Measurements from ENCODE around the gene DPP10. TPM values are rescaled to one million over a fixed set of nuclear protein-coding genes. Genes with fewer than 3 reads are reported as not detected.

DPP10 gene
- total and polyA plus RNA-seq, 3 experiments from 2014 or later: not detected

- no peak overlapping the region for H3K4me3 ChIP-seq (ENCODE audit: low read length)
- no peaks in the 10 kb centered on the region for H3K9me3 ChIP-seq (ENCODE audit: low read length)
- Mint-ChIP-seq H3K9me3 (peaks cover 0 to 3% (median 0%) of the 10 kb centered on the region in 5 donors), H3K27me3 (no peaks in the 10 kb centered on the region), H3K27ac (no peak overlapping the region), H3K4me3 (no peak overlapping the region), H3K36me3 (no peaks in the 10 kb centered on the region), H3K4me1 (no peaks in the 10 kb centered on the region)
- no peaks in the 10 kb centered on the region for H3K4me1 ChIP-seq (ENCODE audit: insufficient read depth, low read length)
- H3K27ac ChIP-seq (ENCODE audit: low read depth, low read length): no peak overlapping the region
- ChIA-PET CTCF (no interaction called here), POLR2A (no interaction called here)
- DNase-seq: no peak
- H3K36me3 ChIP-seq (ENCODE audit: insufficient read depth, low read length): no peaks in the 10 kb centered on the region
- no peaks in the 10 kb centered on the region for H3K27me3 ChIP-seq (ENCODE audit: insufficient read depth, low read length, poor library complexity, severe bottlenecking)
These were observed 29.8 kb downstream of the DPP10 start for GRCh38 chr2:114472246-114472645.

GRCh38 chr2:114472726-114473125, 30.3 kb downstream of the DPP10 start:
- no peaks in the 10 kb centered on the region for H3K27me3 ChIP-seq (ENCODE audit: insufficient read depth, low read length, poor library complexity, severe bottlenecking)
- H3K9me3 ChIP-seq (ENCODE audit: low read length): no peaks in the 10 kb centered on the region
- H3K27me3 Mint-ChIP-seq: no peaks in the 10 kb centered on the region
- POLR2A ChIA-PET: no interaction called here
- H3K4me1 ChIP-seq (ENCODE audit: insufficient read depth, low read length): no peaks in the 10 kb centered on the region
- no peak overlapping the region for H3K27ac ChIP-seq (ENCODE audit: low read depth, low read length)
- H3K4me3 ChIP-seq (ENCODE audit: low read length): no peak overlapping the region
- H3K4me3 Mint-ChIP-seq: no peak overlapping the region
- no peak overlapping the region for H3K27ac Mint-ChIP-seq
- H3K36me3 ChIP-seq (ENCODE audit: insufficient read depth, low read length): no peaks in the 10 kb centered on the region
- H3K36me3 Mint-ChIP-seq: no peaks in the 10 kb centered on the region
- H3K9me3 Mint-ChIP-seq: peaks cover 0 to 3% (median 0%) of the 10 kb centered on the region in 5 donors
- DNase-seq: no peak
- H3K4me1 Mint-ChIP-seq: no peaks in the 10 kb centered on the region
- CTCF ChIA-PET: no interaction called here

- Mint-ChIP-seq H3K36me3 (no peaks in the 10 kb centered on the region), H3K4me3 (no peak overlapping the region), H3K27ac (no peak overlapping the region), H3K4me1 (no peaks in the 10 kb centered on the region), H3K9me3 (no peaks in the 10 kb centered on the region), H3K27me3 (peaks cover 0 to 2% of the 10 kb centered on the region in 2 donors)
- Histone ChIP-seq H3K9me3 (ENCODE audit: low read length) (no peaks in the 10 kb centered on the region), H3K27ac (ENCODE audit: low read depth, low read length) (no peak overlapping the region), H3K4me1 (ENCODE audit: insufficient read depth, low read length) (no peaks in the 10 kb centered on the region), H3K4me3 (ENCODE audit: low read length) (no peak overlapping the region), H3K36me3 (ENCODE audit: insufficient read depth, low read length) (no peaks in the 10 kb centered on the region), H3K27me3 (ENCODE audit: insufficient read depth, low read length, poor library complexity, severe bottlenecking) (no peaks in the 10 kb centered on the region)
- ChIA-PET CTCF (no interaction called here), POLR2A (no interaction called here)
- DNase-seq: no peak
These were observed 46.5 kb downstream of the DPP10 start for GRCh38 chr2:114488841-114489530.

- DNase-seq: no peak
- Mint-ChIP-seq H3K9me3 (no peaks in the 10 kb centered on the region), H3K27me3 (no peaks in the 10 kb centered on the region), H3K27ac (no peak overlapping the region), H3K4me3 (no peak overlapping the region), H3K36me3 (no peaks in the 10 kb centered on the region), H3K4me1 (no peaks in the 10 kb centered on the region)
- H3K4me1 ChIP-seq (ENCODE audit: insufficient read depth, low read length): no peaks in the 10 kb centered on the region
- POLR2A ChIA-PET: no interaction called here
- H3K27ac ChIP-seq (ENCODE audit: low read depth, low read length): no peak overlapping the region
- CTCF ChIA-PET: no interaction called here
- H3K9me3 ChIP-seq (ENCODE audit: low read length): no peaks in the 10 kb centered on the region
- H3K36me3 ChIP-seq (ENCODE audit: insufficient read depth, low read length): no peaks in the 10 kb centered on the region
- no peaks in the 10 kb centered on the region for H3K27me3 ChIP-seq (ENCODE audit: insufficient read depth, low read length, poor library complexity, severe bottlenecking)
- no peak overlapping the region for H3K4me3 ChIP-seq (ENCODE audit: low read length)
These were observed 52.6 kb downstream of the DPP10 start for GRCh38 chr2:114495046-114495445.

GRCh38 chr2:114496959-114497358, 54.5 kb downstream of the DPP10 start:
- Histone ChIP-seq H3K4me1 (ENCODE audit: insufficient read depth, low read length) (no peaks in the 10 kb centered on the region), H3K9me3 (ENCODE audit: low read length) (no peaks in the 10 kb centered on the region), H3K27me3 (ENCODE audit: insufficient read depth, low read length, poor library complexity, severe bottlenecking) (no peaks in the 10 kb centered on the region), H3K36me3 (ENCODE audit: insufficient read depth, low read length) (no peaks in the 10 kb centered on the region), H3K4me3 (ENCODE audit: low read length) (no peak overlapping the region), H3K27ac (ENCODE audit: low read depth, low read length) (no peak overlapping the region)
- ChIA-PET CTCF (no interaction called here), POLR2A (no interaction called here)
- H3K4me1 Mint-ChIP-seq: no peaks in the 10 kb centered on the region
- H3K27ac Mint-ChIP-seq: no peak overlapping the region
- peaks cover 0 to 2% (median 0%) of the 10 kb centered on the region in 5 donors for H3K9me3 Mint-ChIP-seq
- DNase-seq: no peak
- no peaks in the 10 kb centered on the region for H3K27me3 Mint-ChIP-seq
- no peaks in the 10 kb centered on the region for H3K36me3 Mint-ChIP-seq
- H3K4me3 Mint-ChIP-seq: no peak overlapping the region

- Mint-ChIP-seq H3K36me3 (no peaks in the 10 kb centered on the region), H3K4me1 (no peaks in the 10 kb centered on the region)
- CTCF ChIA-PET: no interaction called here
These were observed 56.7 kb downstream of the DPP10 start for GRCh38 chr2:114499101-114499500.

GRCh38 chr2:114507744-114508143, 65.3 kb downstream of the DPP10 start:
- H3K4me3 Mint-ChIP-seq: no peak overlapping the region
- Histone ChIP-seq H3K9me3 (ENCODE audit: low read length) (no peaks in the 10 kb centered on the region), H3K4me3 (ENCODE audit: low read length) (no peak overlapping the region), H3K27me3 (ENCODE audit: insufficient read depth, low read length, poor library complexity, severe bottlenecking) (no peaks in the 10 kb centered on the region), H3K36me3 (ENCODE audit: insufficient read depth, low read length) (no peaks in the 10 kb centered on the region), H3K27ac (ENCODE audit: low read depth, low read length) (no peak overlapping the region), H3K4me1 (ENCODE audit: insufficient read depth, low read length) (no peaks in the 10 kb centered on the region)
- peaks cover 0 to 5% of the 10 kb centered on the region in 2 donors for H3K27me3 Mint-ChIP-seq
- H3K4me1 Mint-ChIP-seq: no peaks in the 10 kb centered on the region
- POLR2A ChIA-PET: no interaction called here
- CTCF ChIA-PET: no interaction called here
- H3K9me3 Mint-ChIP-seq: no peaks in the 10 kb centered on the region
- H3K36me3 Mint-ChIP-seq: no peaks in the 10 kb centered on the region
- H3K27ac Mint-ChIP-seq: no peak overlapping the region
- DNase-seq: no peak

More at GRCh38 chr2:114499101-114499500, 56.7 kb downstream of the DPP10 start:
- no peaks in the 10 kb centered on the region for H3K9me3 ChIP-seq (ENCODE audit: low read length)
- Mint-ChIP-seq H3K4me3 (no peak overlapping the region), H3K27me3 (no peaks in the 10 kb centered on the region), H3K9me3 (peaks cover 0 to 2% (median 0%) of the 10 kb centered on the region in 5 donors), H3K27ac (no peak overlapping the region)
- no peaks in the 10 kb centered on the region for H3K36me3 ChIP-seq (ENCODE audit: insufficient read depth, low read length)
- H3K27me3 ChIP-seq (ENCODE audit: insufficient read depth, low read length, poor library complexity, severe bottlenecking): no peaks in the 10 kb centered on the region
- no peaks in the 10 kb centered on the region for H3K4me1 ChIP-seq (ENCODE audit: insufficient read depth, low read length)
- no peak for DNase-seq
- H3K4me3 ChIP-seq (ENCODE audit: low read length): no peak overlapping the region
- no peak overlapping the region for H3K27ac ChIP-seq (ENCODE audit: low read depth, low read length)
- POLR2A ChIA-PET: no interaction called here

- no peaks in the 10 kb centered on the region for H3K27me3 Mint-ChIP-seq
- H3K4me3 ChIP-seq (ENCODE audit: low read length): no peak overlapping the region
- H3K4me1 ChIP-seq (ENCODE audit: insufficient read depth, low read length): no peaks in the 10 kb centered on the region
- no peaks in the 10 kb centered on the region for H3K27me3 ChIP-seq (ENCODE audit: insufficient read depth, low read length, poor library complexity, severe bottlenecking)
- CTCF ChIA-PET: no interaction called here
- H3K9me3 Mint-ChIP-seq: peaks cover 0 to 5% (median 0%) of the 10 kb centered on the region in 5 donors
- H3K36me3 ChIP-seq (ENCODE audit: insufficient read depth, low read length): no peaks in the 10 kb centered on the region
- no peak overlapping the region for H3K27ac ChIP-seq (ENCODE audit: low read depth, low read length)
- no peaks in the 10 kb centered on the region for H3K36me3 Mint-ChIP-seq
- no peak overlapping the region for H3K27ac Mint-ChIP-seq
- H3K4me1 Mint-ChIP-seq: no peaks in the 10 kb centered on the region
- DNase-seq: no peak
- no peak overlapping the region for H3K4me3 Mint-ChIP-seq
- POLR2A ChIA-PET: no interaction called here
- no peaks in the 10 kb centered on the region for H3K9me3 ChIP-seq (ENCODE audit: low read length)
These were observed 73.4 kb downstream of the DPP10 start for GRCh38 chr2:114515882-114516281.

GRCh38 chr2:114517580-114517979, 75.1 kb downstream of the DPP10 start:
- POLR2A ChIA-PET: no interaction called here
- H3K27ac Mint-ChIP-seq: no peak overlapping the region

More at GRCh38 chr2:114517580-114517979, 75.1 kb downstream of the DPP10 start:
- CTCF ChIA-PET: no interaction called here
- Histone ChIP-seq H3K4me1 (ENCODE audit: insufficient read depth, low read length) (no peaks in the 10 kb centered on the region), H3K36me3 (ENCODE audit: insufficient read depth, low read length) (no peaks in the 10 kb centered on the region), H3K4me3 (ENCODE audit: low read length) (no peak overlapping the region), H3K27me3 (ENCODE audit: insufficient read depth, low read length, poor library complexity, severe bottlenecking) (no peaks in the 10 kb centered on the region), H3K27ac (ENCODE audit: low read depth, low read length) (no peak overlapping the region), H3K9me3 (ENCODE audit: low read length) (no peaks in the 10 kb centered on the region)
- no peaks in the 10 kb centered on the region for H3K36me3 Mint-ChIP-seq
- H3K9me3 Mint-ChIP-seq: peaks cover 0 to 5% (median 1%) of the 10 kb centered on the region in 5 donors
- H3K4me1 Mint-ChIP-seq: no peaks in the 10 kb centered on the region
- H3K27me3 Mint-ChIP-seq: no peaks in the 10 kb centered on the region
- DNase-seq: no peak
- no peak overlapping the region for H3K4me3 Mint-ChIP-seq
